ENCODE results near the gene CDH5.

The CDH5 gene

GRCh38 chr16:66352304-66352703 lies 14.2 kb upstream of the CDH5 start:
- no peak overlapping the region for H3K4me3 ChIP-seq (ENCODE audit: low read depth, low read length)
- DNase-seq (ENCODE audit: low read depth), result no peak

- no peak for DNase-seq (ENCODE audit: low read depth)
- H3K4me3 ChIP-seq (ENCODE audit: low read depth, low read length), result no peak overlapping the region
These were observed 13.4 kb upstream of the CDH5 start for GRCh38 chr16:66353055-66353454.

GRCh38 chr16:66354034-66354909 lies 12.2 kb upstream of the CDH5 start:
- H3K4me3 ChIP-seq (ENCODE audit: low read depth, low read length), result no peak overlapping the region
- DNase-seq (ENCODE audit: low read depth), result no peak

- H3K4me3 ChIP-seq (ENCODE audit: low read depth, low read length), result no peak overlapping the region
- no peak for DNase-seq (ENCODE audit: low read depth)
These were observed 11.0 kb upstream of the CDH5 start for GRCh38 chr16:66355526-66355925.

- DNase-seq (ENCODE audit: low read depth), result peak; percentile 36
- H3K4me3 ChIP-seq (ENCODE audit: low read depth, low read length), result no peak overlapping the region
These were observed 9.0 kb upstream of the CDH5 start for GRCh38 chr16:66357523-66357928.

GRCh38 chr16:66358231-66358630 lies 8.3 kb upstream of the CDH5 start:
- no peak overlapping the region for H3K4me3 ChIP-seq (ENCODE audit: low read depth, low read length)
- DNase-seq (ENCODE audit: low read depth), result no peak

GRCh38 chr16:66359012-66359411 lies 7.5 kb upstream of the CDH5 start:
- no peak for DNase-seq (ENCODE audit: low read depth)
- no peak overlapping the region for H3K4me3 ChIP-seq (ENCODE audit: low read depth, low read length)

- H3K4me3 ChIP-seq (ENCODE audit: low read depth, low read length), result no peak overlapping the region
- DNase-seq (ENCODE audit: low read depth), result no peak
These were observed 6.5 kb upstream of the CDH5 start for GRCh38 chr16:66359811-66360608.

- no peak for DNase-seq (ENCODE audit: low read depth)
These were observed 5.7 kb upstream of the CDH5 start for GRCh38 chr16:66360624-66361324.

GRCh38 chr16:66361604-66362135 lies 4.8 kb upstream of the CDH5 start:
- H3K4me3 ChIP-seq (ENCODE audit: low read depth, low read length), result no peak overlapping the region
- DNase-seq (ENCODE audit: low read depth), result no peak

More at GRCh38 chr16:66360624-66361324, 5.7 kb upstream of the CDH5 start:
- no peak overlapping the region for H3K4me3 ChIP-seq (ENCODE audit: low read depth, low read length)

GRCh38 chr16:66363211-66363777 lies 3.2 kb upstream of the CDH5 start:
- H3K4me3 ChIP-seq (ENCODE audit: low read depth, low read length), result no peak overlapping the region
- DNase-seq (ENCODE audit: low read depth), result no peak

- no peak overlapping the region for H3K4me3 ChIP-seq (ENCODE audit: low read depth, low read length)
- no peak for DNase-seq (ENCODE audit: low read depth)
These were observed 2.2 kb upstream of the CDH5 start for GRCh38 chr16:66364117-66364958.

- no peak for DNase-seq (ENCODE audit: low read depth)
- no peak overlapping the region for H3K4me3 ChIP-seq (ENCODE audit: low read depth, low read length)
These were observed 1.6 kb upstream of the CDH5 start for GRCh38 chr16:66364959-66365306.

- H3K4me3 ChIP-seq (ENCODE audit: low read depth, low read length), result no peak overlapping the region
- DNase-seq (ENCODE audit: low read depth), result no peak
These were observed 840 bp upstream of the CDH5 start for GRCh38 chr16:66365651-66366050.

GRCh38 chr16:66367968-66368891 lies 1.7 kb downstream of the CDH5 start:
- no peak overlapping the region for H3K4me3 ChIP-seq (ENCODE audit: low read depth, low read length)
- DNase-seq (ENCODE audit: low read depth), result no peak

- no peak for DNase-seq (ENCODE audit: low read depth)
- no peak overlapping the region for H3K4me3 ChIP-seq (ENCODE audit: low read depth, low read length)
These were observed 2.6 kb downstream of the CDH5 start for GRCh38 chr16:66369055-66369592.
